H1 (cell line): ENCODE data around the gene DPYSL3. TPM values are rescaled to one million over a fixed set of nuclear protein-coding genes. Genes with fewer than 3 reads are reported as not detected.

Source experiments
- CTBP2 ChIP-seq: IDR thresholded peaks from 2 replicates; pipeline ENCODE4 v1.7.0; 2011; ENCODE audit warnings: borderline replicate concordance, mild to moderate bottlenecking, moderate library complexity, mixed read lengths, low read length; ENCODE audit not compliant: insufficient read depth, insufficient read length
- GTF2F1 ChIP-seq: IDR thresholded peaks from 2 replicates; pipeline ENCODE4 v1.6.1; 2012; ENCODE audit warnings: low read depth, low read length, improper control_type of control experiment, borderline replicate concordance
- TAF7 ChIP-seq: optimal IDR thresholded peaks from 2 replicates; pipeline ENCODE3; 2011; ENCODE audit warnings: low read depth, mild to moderate bottlenecking, inconsistent platforms, low read length, moderate library complexity, borderline replicate concordance
- TEAD4 ChIP-seq: IDR thresholded peaks from 2 replicates; pipeline ENCODE4 v1.6.1; 2012; ENCODE audit warnings: low read depth, low read length, inconsistent platforms, mixed read lengths
- polyA plus RNA-seq, 7 experiments: library from polyadenylated mRNA; depleted of rRNA in 3 of 7; stranded (reverse) in 5 of 7; unstranded in 2 of 7; fragments of >200 nt in 5 of 7; fragments of 200-250 nt in 2 of 7; gene quantifications; 1 replicate in 5 of 7; 2 replicates in 1 of 7; 4 replicates in 1 of 7; pipeline versions ENCODE4 v1.2.1 to v1.2.3, GENCODE V29; 2011 to 2013; ENCODE audit warnings: missing spikeins in 2 of 7, mixed read lengths in 2 of 7
- total RNA-seq: library from RNA; stranded (reverse); fragmentation: NEBNext Ultra II Directional; extraction: Animal tissue kit (Norgen Biotek cat#: 25700); gene quantifications from 2 replicates; pipeline ENCODE4 v1.2.1, GENCODE V29; 2021
- TF ChIP-seq, protein P1 (sequence below): fragments of 300-600 bp; sonication (generic); IDR thresholded peaks from 2 replicates; pipeline ENCODE4 v1.7.1; 2012; ENCODE audit warnings: low read length, moderate library complexity, mild to moderate bottlenecking, inconsistent platforms; ENCODE audit not compliant: insufficient replicate concordance

The DPYSL3 gene
- total and polyA plus RNA-seq, 2 of the 8 experiments (the other 6 are each of a cell fraction or from before 2014, with no cell fraction given): 268 to 387 TPM

DNA sequence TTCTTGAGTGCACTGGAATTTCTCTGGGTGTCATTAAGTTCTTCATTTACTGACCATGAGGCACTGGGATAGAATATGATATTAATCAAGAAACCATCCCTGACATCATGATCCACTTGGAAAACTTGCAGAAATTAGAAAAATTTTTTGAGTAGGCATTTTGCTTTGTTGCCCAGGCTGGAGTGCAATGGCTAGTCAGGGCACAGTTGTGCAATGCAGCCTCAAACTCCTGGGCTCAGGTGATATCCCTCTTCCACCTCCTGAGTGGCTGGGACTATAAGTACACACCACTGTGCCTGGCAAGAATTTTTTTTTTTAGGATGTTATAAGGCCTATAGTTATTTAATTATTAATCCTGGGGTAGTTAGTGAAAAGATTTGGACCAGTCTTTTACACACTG is 168.5 kb downstream of the DPYSL3 start (continued):
- TF ChIP-seq TAF7: no peak
- TF ChIP-seq GTF2F1: no peak
- TF ChIP-seq, protein P1, sequence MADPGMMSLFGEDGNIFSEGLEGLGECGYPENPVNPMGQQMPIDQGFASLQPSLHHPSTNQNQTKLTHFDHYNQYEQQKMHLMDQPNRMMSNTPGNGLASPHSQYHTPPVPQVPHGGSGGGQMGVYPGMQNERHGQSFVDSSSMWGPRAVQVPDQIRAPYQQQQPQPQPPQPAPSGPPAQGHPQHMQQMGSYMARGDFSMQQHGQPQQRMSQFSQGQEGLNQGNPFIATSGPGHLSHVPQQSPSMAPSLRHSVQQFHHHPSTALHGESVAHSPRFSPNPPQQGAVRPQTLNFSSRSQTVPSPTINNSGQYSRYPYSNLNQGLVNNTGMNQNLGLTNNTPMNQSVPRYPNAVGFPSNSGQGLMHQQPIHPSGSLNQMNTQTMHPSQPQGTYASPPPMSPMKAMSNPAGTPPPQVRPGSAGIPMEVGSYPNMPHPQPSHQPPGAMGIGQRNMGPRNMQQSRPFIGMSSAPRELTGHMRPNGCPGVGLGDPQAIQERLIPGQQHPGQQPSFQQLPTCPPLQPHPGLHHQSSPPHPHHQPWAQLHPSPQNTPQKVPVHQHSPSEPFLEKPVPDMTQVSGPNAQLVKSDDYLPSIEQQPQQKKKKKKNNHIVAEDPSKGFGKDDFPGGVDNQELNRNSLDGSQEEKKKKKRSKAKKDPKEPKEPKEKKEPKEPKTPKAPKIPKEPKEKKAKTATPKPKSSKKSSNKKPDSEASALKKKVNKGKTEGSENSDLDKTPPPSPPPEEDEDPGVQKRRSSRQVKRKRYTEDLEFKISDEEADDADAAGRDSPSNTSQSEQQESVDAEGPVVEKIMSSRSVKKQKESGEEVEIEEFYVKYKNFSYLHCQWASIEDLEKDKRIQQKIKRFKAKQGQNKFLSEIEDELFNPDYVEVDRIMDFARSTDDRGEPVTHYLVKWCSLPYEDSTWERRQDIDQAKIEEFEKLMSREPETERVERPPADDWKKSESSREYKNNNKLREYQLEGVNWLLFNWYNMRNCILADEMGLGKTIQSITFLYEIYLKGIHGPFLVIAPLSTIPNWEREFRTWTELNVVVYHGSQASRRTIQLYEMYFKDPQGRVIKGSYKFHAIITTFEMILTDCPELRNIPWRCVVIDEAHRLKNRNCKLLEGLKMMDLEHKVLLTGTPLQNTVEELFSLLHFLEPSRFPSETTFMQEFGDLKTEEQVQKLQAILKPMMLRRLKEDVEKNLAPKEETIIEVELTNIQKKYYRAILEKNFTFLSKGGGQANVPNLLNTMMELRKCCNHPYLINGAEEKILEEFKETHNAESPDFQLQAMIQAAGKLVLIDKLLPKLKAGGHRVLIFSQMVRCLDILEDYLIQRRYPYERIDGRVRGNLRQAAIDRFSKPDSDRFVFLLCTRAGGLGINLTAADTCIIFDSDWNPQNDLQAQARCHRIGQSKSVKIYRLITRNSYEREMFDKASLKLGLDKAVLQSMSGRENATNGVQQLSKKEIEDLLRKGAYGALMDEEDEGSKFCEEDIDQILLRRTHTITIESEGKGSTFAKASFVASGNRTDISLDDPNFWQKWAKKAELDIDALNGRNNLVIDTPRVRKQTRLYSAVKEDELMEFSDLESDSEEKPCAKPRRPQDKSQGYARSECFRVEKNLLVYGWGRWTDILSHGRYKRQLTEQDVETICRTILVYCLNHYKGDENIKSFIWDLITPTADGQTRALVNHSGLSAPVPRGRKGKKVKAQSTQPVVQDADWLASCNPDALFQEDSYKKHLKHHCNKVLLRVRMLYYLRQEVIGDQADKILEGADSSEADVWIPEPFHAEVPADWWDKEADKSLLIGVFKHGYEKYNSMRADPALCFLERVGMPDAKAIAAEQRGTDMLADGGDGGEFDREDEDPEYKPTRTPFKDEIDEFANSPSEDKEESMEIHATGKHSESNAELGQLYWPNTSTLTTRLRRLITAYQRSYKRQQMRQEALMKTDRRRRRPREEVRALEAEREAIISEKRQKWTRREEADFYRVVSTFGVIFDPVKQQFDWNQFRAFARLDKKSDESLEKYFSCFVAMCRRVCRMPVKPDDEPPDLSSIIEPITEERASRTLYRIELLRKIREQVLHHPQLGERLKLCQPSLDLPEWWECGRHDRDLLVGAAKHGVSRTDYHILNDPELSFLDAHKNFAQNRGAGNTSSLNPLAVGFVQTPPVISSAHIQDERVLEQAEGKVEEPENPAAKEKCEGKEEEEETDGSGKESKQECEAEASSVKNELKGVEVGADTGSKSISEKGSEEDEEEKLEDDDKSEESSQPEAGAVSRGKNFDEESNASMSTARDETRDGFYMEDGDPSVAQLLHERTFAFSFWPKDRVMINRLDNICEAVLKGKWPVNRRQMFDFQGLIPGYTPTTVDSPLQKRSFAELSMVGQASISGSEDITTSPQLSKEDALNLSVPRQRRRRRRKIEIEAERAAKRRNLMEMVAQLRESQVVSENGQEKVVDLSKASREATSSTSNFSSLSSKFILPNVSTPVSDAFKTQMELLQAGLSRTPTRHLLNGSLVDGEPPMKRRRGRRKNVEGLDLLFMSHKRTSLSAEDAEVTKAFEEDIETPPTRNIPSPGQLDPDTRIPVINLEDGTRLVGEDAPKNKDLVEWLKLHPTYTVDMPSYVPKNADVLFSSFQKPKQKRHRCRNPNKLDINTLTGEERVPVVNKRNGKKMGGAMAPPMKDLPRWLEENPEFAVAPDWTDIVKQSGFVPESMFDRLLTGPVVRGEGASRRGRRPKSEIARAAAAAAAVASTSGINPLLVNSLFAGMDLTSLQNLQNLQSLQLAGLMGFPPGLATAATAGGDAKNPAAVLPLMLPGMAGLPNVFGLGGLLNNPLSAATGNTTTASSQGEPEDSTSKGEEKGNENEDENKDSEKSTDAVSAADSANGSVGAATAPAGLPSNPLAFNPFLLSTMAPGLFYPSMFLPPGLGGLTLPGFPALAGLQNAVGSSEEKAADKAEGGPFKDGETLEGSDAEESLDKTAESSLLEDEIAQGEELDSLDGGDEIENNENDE: no peak
- no peak for TF ChIP-seq CTBP2
- no peak for TF ChIP-seq TEAD4
